NCI-H524 treated with DMSO at 0.1 percent for 48 hours (cell line): Measurements from ENCODE around the gene VEZT.
"Not testable (repeated sequence)": the region's sequence is repeated elsewhere in the genome, so short reads cannot be mapped to it uniquely, and the experiment has no call there.

ENCODE experiments used
- DNase-seq: peaks from one replicate; lab custom pipeline; 2025; lab: John Stamatoyannopoulos, UW

Gene VEZT

DNA sequence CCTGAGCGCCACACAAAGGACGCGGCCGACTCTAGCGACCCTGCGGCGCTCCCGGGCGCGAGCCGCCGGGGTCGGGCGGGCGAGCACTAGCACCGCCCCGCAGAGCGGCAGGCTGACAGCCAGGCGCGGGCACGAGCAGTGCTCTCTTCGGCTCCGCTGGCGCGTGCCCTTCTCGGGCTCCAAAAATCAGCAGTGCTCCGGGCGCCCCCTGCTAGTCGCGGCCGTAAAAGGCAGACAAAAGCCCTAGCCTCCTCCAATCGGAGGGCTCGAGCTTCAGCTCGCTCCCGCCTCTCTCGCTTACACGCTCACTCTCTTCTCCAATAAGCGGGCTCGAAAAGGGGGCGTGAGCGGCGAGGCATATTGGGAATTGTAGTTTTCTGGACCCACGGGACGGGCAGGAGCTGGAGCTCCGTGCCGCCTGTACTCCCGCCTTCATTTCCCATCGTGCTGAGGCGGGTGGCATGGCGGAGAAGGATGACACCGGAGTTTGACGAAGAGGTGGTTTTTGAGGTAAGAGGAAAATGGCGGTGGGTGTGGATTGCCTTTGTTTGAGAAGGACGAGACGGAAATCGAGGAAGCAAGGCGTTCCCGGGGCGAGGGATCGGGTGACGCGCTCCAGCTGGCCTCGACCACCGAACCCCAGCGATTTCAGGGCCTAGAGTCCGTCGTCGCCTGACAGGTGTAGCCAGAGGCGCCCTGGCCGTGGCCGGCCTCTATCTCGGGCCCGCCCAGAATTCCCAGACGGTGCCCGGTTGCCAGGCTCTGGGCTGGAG is at the start of gene VEZT, which contains the start of gene FGD6:
Gene VEZT (plus strand): TSS at position 431 of the 773 bp plus-strand sequence. CDS start 44 bp downstream, at position 475.
Gene FGD6 (minus strand): TSS at position 91 of the 773 bp plus-strand sequence. CDS start 227 bp downstream, outside the sequence.
- DNase-seq: peak; percentile 94

DNA sequence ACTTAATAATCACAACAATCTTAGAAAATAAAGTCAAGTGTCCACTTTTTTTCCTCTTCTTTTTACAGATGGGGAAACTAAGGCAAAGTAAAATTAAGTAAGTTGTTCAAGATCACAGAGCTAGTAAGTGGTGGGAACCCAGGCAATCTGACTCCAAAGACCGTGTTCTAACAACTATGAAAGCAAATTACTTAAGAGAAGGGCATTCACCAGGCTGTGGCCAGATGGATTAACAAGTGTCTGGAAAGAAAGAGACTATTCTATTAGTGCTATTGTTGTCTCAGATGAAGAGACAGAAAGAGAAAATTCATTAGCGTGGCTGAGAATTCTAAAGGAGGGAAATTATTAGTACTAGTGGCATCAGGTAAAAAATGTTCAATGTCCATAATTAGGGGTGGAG is 48.9 kb upstream of the VEZT start:
- DNase-seq: no peak

DNA sequence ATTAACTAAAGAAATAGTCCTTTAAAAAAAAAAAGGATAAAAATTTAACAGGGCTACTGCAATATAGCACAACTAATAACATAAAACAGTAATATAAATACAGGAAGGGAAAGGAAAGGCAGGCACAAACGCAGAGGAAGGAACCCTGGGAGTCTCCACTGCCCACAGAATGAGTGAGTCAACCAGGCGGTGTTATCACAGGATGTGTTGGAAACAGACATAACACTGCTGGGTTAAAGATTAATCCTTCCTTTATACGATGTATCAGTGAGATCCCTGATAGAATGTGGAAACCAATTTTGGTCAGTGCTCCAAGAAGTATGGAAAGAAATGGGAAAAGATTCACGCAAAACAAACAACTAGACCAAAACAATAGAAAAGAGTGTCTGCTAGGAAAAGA is 48.2 kb upstream of the VEZT start:
- DNase-seq: no peak

- no peak for DNase-seq
Measured at GRCh38 chr12:95173392-95174251, 44.0 kb upstream of the VEZT start.

- DNase-seq: no peak
Measured at GRCh38 chr12:95177201-95177768, 40.3 kb upstream of the VEZT start.

GRCh38 chr12:95178136-95178535 is 39.5 kb upstream of the VEZT start:
- DNase-seq: no peak

DNA sequence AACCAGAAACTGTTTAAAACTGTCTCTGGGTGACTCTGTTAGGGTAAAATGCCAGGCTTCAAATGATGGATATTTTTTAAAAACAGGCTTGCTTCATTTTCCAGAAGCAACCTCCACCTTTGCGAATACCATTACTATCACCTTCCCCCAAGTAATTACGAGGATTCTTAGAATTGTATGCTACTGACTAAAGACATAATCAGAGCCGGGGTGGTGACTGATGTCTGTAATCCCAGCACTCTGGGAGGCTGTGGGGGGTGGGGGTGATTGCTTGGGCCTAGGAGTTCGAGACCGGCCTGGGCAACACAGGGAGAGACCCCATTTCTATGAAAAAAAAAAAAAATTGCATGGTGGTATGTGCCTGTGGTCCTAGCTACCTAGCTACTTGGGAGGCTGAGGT is 38.6 kb upstream of the VEZT start:
- no peak for DNase-seq

DNA sequence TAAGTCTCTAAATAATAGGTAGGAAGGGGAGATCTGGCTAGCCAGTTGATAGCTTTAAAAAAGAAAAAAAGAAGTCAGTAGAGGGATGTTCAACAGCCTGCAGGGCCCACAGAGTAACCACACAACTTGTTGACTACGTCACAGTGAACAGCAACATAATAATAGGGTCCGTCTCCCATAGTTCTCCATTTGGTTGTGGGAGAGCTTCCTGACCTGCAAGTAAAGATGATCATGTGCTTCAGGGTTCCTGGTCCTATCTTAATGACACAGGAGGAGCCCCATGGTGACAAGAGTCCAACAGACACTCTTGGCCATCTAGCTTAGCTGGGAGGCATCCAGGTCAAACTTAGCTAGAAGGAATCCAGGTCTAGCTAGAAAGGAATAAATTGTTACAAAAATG is 36.5 kb upstream of the VEZT start:
- no peak for DNase-seq

GRCh38 chr12:95182868-95183415 is 34.7 kb upstream of the VEZT start:
- DNase-seq: no peak

DNA sequence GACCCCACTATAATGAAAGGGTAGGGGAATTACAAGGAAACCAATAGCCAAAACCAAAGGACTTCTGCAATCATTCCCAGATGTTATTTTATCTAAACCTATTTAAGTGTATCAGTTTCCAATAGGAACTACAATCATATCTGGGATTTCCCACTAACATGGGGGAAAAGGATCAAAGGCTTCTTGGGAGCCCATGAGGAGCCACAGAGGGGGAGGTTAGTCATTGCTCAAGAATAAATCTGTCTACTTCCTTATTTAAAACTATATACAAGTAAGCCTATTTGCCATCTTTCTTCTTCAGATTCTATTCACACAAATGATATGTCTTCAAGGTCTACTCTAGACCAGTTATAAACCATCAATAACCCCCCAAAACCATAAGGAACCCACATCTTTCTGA is 33.5 kb upstream of the VEZT start:
- DNase-seq: no peak

- DNase-seq: no peak
Measured at GRCh38 chr12:95185072-95185471, 32.5 kb upstream of the VEZT start.

GRCh38 chr12:95185854-95186253 is 31.8 kb upstream of the VEZT start:
- DNase-seq: no peak

GRCh38 chr12:95187865-95188415 is 29.7 kb upstream of the VEZT start:
- no peak for DNase-seq

DNA sequence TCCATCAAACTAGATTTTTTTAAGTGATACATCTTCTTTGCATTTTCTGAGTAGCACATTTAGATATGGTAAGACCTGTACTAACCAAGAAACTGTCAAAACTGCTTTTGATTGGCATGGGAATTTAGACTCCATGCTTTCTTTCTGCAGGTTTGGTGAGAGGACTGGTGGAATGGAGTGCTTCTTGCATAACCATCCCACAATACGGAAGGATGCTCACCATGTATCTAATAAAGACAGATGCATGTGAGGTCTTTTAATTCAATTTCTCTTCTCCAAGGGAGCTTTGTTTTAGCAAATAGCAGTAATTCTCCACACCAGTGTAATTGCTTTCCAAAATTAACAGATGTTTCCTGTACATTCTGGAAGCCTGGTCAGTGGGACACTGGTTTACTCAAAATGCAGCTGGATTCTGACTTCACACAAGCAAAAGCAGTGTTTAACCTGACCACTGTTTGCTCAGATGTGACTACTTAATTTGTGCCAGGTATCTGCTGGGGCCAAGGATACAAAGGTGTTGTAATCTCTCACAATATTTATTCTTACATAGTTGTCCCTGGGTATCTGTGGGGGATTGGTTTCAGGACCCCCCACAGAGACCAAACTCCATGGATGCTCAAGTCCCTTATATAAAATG is 26.4 kb upstream of the VEZT start:
- DNase-seq: no peak

DNA sequence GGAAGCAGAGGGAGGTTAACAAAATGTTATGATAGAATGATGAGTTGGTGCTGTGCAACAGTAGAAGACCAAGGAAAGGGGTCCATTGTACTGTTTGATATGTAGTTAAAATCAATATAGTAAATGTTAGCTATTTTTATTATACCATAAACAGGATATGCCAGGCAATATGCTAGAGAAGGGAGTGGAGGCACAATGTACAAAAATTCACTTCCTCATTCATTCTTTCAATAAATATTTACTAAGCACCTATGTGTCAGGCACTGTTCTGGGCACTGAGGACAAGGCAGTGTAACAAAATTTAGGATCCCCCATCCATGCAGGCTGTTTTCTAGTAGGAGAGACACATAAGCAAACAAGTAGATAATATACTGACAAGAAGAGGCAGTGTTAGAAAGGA is 25.3 kb upstream of the VEZT start:
- no peak for DNase-seq

GRCh38 chr12:95193139-95193538 is 24.5 kb upstream of the VEZT start:
- no peak for DNase-seq

GRCh38 chr12:95195122-95195521 is 22.5 kb upstream of the VEZT start:
- no peak for DNase-seq

DNA sequence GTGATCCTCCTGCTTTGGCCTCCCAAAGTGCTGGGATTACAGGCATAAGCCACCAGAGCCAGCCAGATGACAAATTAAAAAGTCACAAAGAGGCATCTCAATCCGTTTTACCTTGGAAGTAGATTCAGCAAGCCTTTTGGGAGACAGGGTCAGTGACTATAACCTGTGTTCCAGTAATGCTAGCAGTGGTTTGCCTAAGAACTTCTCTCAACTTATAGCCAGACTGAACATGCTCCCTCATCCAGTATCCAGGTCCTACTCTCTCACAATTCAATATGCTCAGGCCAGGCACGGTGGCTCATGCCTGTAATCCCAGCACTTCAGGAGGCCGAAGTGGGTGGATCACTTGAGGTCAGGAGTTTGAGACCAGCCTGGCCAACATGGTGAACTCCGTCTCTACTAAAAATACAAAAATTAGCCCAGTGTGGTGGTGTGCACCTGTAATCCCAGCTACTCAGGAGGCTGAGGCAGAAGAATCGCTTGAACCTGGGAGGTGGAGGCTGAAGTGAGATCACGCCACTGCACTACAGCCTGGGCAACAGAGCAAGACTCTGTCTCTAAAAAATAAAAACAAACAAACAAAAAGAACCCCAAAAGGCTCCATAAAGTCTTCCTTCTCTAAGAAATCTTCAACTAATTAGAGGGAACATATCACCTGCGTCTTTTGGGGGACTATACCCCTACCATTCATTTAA is 20.6 kb upstream of the VEZT start:
- not testable (repeated sequence) for DNase-seq

DNA sequence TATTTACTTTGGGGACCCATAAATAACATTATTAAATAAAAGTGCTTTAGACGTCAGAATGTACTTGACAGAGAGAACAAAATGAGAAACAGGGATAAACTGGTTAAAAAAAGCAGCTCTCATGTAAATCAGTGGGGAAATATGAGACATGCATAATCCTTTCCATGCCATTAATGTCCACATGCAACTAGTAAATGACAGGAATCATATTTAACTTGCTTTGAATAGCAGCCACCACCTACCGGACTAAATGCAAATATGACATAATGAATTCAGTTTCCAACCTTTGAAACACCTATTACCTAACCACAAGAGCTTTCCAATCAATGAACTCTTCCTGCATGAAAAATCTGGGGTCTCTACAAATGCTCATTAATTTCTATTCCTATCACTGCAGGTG is 20.0 kb upstream of the VEZT start:
- no peak for DNase-seq

DNA sequence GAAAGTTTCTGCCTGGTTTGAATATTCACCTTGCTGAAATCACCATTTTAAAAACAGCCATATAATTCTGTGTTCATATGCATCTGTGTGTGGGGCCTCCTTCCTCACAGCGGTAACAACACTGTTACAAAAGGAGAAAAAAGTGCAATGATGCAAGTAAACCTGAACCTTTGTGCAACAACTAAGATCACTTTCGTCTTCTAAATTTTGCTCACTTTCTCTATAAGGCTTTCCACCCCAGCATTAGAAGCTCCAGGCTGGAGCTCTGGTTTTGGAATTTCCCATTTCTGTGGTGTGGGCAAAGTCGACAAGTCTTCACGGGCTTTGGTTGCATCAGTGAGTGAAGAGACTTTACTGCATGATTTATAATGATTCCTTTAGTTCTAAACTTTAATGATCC is 18.7 kb upstream of the VEZT start:
- no peak for DNase-seq
